PC-3 (cell line): ENCODE measurements around the gene PPP1R3F. TPM values are rescaled to one million over a fixed set of nuclear protein-coding genes. Genes with fewer than 3 reads are reported as not detected.

Experiments used
- ATAC-seq: fragments of 200-7000 bp; cut with Tn5 transposase; 2 replicates; pipeline ENCODE4 v1.9.1; 2020; ENCODE audit warnings: mild to moderate bottlenecking, moderate library complexity
- BruUV-seq: library from RNA; stranded (reverse); fragments of 400-500 nt; replicated peaks from 2 replicates; lab custom pipeline; 2021; lab: Mats Ljungman, UMichigan
- CTCF ChIA-PET: fragments of 300-600 bp; sonication (Branson Sonifier 250); formaldehyde crosslinking; loops from one replicate; lab custom pipeline; 2022; ENCODE audit warnings: antibody characterized with exemption; lab: Charles Lee
- POLR2A ChIA-PET: fragments of 300-600 bp; sonication (Branson Sonifier 250); formaldehyde crosslinking; loops from one replicate; lab custom pipeline; 2022; ENCODE audit warnings: antibody characterized with exemption; ENCODE audit not compliant: unreplicated experiment; lab: Charles Lee
- DNase-seq: peaks from one replicate; pipeline ENCODE4 v3.0.0-alpha.2; 2015
- H2AFZ ChIP-seq: fragments of 300-600 bp; sonication (generic); 2 replicates; pipeline ENCODE4 v1.6.0; 2016; ENCODE audit warnings: antibody characterized with exemption, low read length
- H3F3A ChIP-seq: fragments of 300-600 bp; sonication (generic); one replicate; pipeline ENCODE4 v1.6.0; 2017; ENCODE audit warnings: antibody characterized with exemption, low read length, control low read depth, mild to moderate bottlenecking; ENCODE audit not compliant: unreplicated experiment
- H3K27ac ChIP-seq: fragments of 300-600 bp; sonication (generic); 2 replicates; pipeline ENCODE4 v1.5.1; 2016; ENCODE audit warnings: mild to moderate bottlenecking, low read length
- H3K27me3 ChIP-seq: fragments of 300-600 bp; sonication (generic); 2 replicates; pipeline ENCODE4 v1.6.1; 2016; ENCODE audit warnings: low read length, mixed read lengths
- H3K36me3 ChIP-seq: fragments of 300-600 bp; sonication (generic); 2 replicates; pipeline ENCODE4 v1.6.1; 2016; ENCODE audit warnings: low read depth, mixed run types, low read length, mixed read lengths
- H3K4me1 ChIP-seq: fragments of 300-600 bp; sonication (generic); 2 replicates; pipeline ENCODE4 v1.5.1; 2016; ENCODE audit warnings: low read length; ENCODE audit not compliant: insufficient read depth
- H3K4me2 ChIP-seq: fragments of 300-600 bp; sonication (generic); 2 replicates; pipeline ENCODE4 v1.6.0; 2016; ENCODE audit warnings: low read length
- H3K4me3 ChIP-seq: fragments of 300-600 bp; sonication (generic); 2 replicates; pipeline ENCODE4 v1.5.1; 2016; ENCODE audit warnings: mild to moderate bottlenecking, low read length, mixed read lengths
- H3K79me2 ChIP-seq: fragments of 300-600 bp; sonication (generic); 2 replicates; pipeline ENCODE4 v1.6.1; 2017; ENCODE audit warnings: low read length, mixed read lengths
- H3K9ac ChIP-seq: fragments of 300-600 bp; sonication (generic); 2 replicates; pipeline ENCODE4 v1.6.0; 2016; ENCODE audit warnings: mild to moderate bottlenecking, low read length
- H3K9me2 ChIP-seq: fragments of 300-600 bp; sonication (generic); replicated peaks from 2 replicates; pipeline ENCODE4 v1.6.1; 2016; ENCODE audit warnings: mixed run types, low read length, mixed read lengths
- H3K9me3 ChIP-seq: fragments of 300-600 bp; sonication (generic); 2 replicates; pipeline ENCODE4 v1.6.1; 2016; ENCODE audit warnings: low read length, mixed read lengths
- H4K20me1 ChIP-seq: fragments of 300-600 bp; sonication (generic); 2 replicates; pipeline ENCODE4 v1.6.1; 2016; ENCODE audit warnings: low read length, mixed read lengths
- EZH2 ChIP-seq: fragments of 300-600 bp; sonication (generic); IDR thresholded peaks from one replicate; pipeline ENCODE4 v1.6.1; 2017; ENCODE audit warnings: antibody characterized with exemption, mild to moderate bottlenecking, low read length; ENCODE audit not compliant: unreplicated experiment
- EZH2phosphoT487 ChIP-seq: fragments of 300-600 bp; sonication (generic); IDR thresholded peaks from 2 replicates; pipeline ENCODE4 v1.6.1; 2018; ENCODE audit warnings: mild to moderate bottlenecking, antibody characterized with exemption, low read length, borderline replicate concordance
- intact Hi-C: fragments of 100-400 bp; cut with micrococcal nuclease; formaldehyde crosslinking; loops from 2 replicates; pipeline ENCODE4 v1.9.0; 2023
- total RNA-seq: library from RNA; depleted of rRNA; stranded (reverse); fragments of >200 nt; gene quantifications from 2 replicates; pipeline ENCODE4 v1.2.3, GENCODE V29; 2014
- TF ChIP-seq, protein P1 (sequence below): fragments of 300-600 bp; sonication (generic); conservative IDR thresholded peaks from 2 replicates; pipeline ENCODE4 v1.5.1; 2017; ENCODE audit warnings: antibody characterized with exemption, low read depth, mild to moderate bottlenecking, low read length

Gene PPP1R3F
- total RNA-seq, 1 experiment from 2014 or later = 11.8 TPM

DNA sequence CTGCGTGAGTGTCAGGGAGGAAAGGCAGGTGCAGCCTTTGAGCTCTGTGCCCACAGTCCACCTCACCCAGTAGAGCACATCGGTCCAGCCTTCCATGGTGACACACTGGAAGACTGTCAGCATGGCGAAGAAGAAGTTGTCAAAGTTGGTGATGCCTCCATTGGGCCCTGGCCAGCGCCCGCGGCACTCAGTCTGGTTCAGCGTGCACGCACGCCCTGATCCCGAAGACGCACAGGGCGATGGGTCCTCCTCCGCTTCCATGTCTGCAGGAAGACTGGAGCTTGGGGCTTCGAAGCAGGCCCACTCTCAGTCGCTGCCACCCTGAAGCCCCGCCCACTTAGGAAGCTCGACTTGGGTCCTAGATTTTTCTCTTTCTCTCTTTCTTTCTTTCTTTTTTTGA is 41.4 kb upstream of the PPP1R3F start:
- CTCF ChIA-PET = no interaction called here
- no TSS peak for BruUV-seq
- H3K4me3 ChIP-seq = no peak overlapping the region

DNA sequence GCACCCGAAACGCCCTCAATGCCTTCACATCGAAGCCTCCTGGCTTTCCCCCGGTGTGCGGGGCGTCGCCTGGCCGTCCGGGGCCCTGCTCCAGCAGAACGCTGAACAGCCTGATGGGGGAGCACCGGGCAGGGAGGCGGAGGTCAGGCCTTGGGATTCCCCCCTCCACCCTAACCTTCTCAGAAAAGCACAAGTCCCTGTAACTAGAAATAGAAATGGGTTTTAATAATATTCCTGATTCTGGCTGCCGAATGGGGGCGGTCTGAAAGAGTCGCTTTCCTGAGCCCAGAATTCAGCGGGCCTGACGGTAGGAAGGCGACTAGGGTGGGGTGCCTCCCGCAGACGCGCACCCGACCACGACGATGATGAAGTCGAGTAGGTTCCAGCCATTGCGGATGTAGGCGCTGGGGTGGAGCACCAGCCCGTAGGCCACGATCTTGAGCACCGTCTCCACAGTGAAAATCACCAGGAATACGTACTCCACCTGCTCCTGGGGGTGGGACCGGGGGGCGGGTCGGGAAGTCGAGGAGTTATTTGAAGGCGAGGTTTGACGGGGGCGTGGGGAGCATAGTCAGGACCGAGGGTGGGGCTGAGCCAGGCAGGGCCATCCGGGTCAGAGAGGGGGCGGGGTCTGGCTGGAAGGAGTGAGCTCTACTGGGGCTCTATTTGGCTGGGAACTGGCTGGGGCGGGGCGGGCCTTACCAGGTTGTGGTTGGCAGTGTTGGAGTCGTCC is 38.9 kb upstream of the PPP1R3F start:
- Histone ChIP-seq H3K9me2 (no peaks in the 10 kb centered on the region), H3K79me2 (peaks cover under 1% of the 10 kb centered on the region; the same call in 1 of the 2 replicates), H4K20me1 (no peaks in the 10 kb centered on the region), H3K36me3 (no peaks in the 10 kb centered on the region), H3K27ac (no peak overlapping the region), H3K27me3 (no peaks in the 10 kb centered on the region), H3K4me1 (no peaks in the 10 kb centered on the region), H3F3A (no peaks in the 10 kb centered on the region), H3K9ac (no peak overlapping the region), H3K4me2 (no peak overlapping the region), H3K4me3 (no peak overlapping the region), H2AFZ (no peak overlapping the region), H3K9me3 (no peaks in the 10 kb centered on the region)
- intact Hi-C loops = no loop called here
- POLR2A ChIA-PET = no interaction called here
- DNase-seq (no peak), ATAC-seq (no peak)
- no peak for TF ChIP-seq EZH2phosphoT487
- no peak for TF ChIP-seq EZH2
- TF ChIP-seq, protein P1, sequence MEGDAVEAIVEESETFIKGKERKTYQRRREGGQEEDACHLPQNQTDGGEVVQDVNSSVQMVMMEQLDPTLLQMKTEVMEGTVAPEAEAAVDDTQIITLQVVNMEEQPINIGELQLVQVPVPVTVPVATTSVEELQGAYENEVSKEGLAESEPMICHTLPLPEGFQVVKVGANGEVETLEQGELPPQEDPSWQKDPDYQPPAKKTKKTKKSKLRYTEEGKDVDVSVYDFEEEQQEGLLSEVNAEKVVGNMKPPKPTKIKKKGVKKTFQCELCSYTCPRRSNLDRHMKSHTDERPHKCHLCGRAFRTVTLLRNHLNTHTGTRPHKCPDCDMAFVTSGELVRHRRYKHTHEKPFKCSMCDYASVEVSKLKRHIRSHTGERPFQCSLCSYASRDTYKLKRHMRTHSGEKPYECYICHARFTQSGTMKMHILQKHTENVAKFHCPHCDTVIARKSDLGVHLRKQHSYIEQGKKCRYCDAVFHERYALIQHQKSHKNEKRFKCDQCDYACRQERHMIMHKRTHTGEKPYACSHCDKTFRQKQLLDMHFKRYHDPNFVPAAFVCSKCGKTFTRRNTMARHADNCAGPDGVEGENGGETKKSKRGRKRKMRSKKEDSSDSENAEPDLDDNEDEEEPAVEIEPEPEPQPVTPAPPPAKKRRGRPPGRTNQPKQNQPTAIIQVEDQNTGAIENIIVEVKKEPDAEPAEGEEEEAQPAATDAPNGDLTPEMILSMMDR = no peak
- BruUV-seq = no TSS peak
- CTCF ChIA-PET = no interaction called here

More for the DNA sequence above, 41.4 kb upstream of the PPP1R3F start:
- Histone ChIP-seq H3K79me2 (no peaks in the 10 kb centered on the region), H3K27ac (no peak overlapping the region), H3K36me3 (no peaks in the 10 kb centered on the region), H3K9ac (no peak overlapping the region), H3K9me3 (no peaks in the 10 kb centered on the region), H3F3A (no peaks in the 10 kb centered on the region), H2AFZ (no peak overlapping the region), H3K4me1 (no peaks in the 10 kb centered on the region), H3K4me2 (no peak overlapping the region), H4K20me1 (no peaks in the 10 kb centered on the region), H3K27me3 (no peaks in the 10 kb centered on the region), H3K9me2 (no peaks in the 10 kb centered on the region)
- ATAC-seq = no peak
- DNase-seq = no peak
- TF ChIP-seq EZH2phosphoT487 (no peak), EZH2 (no peak)
- TF ChIP-seq, protein P1 = no peak
- POLR2A ChIA-PET = no interaction called here
- intact Hi-C loops = no loop called here

DNA sequence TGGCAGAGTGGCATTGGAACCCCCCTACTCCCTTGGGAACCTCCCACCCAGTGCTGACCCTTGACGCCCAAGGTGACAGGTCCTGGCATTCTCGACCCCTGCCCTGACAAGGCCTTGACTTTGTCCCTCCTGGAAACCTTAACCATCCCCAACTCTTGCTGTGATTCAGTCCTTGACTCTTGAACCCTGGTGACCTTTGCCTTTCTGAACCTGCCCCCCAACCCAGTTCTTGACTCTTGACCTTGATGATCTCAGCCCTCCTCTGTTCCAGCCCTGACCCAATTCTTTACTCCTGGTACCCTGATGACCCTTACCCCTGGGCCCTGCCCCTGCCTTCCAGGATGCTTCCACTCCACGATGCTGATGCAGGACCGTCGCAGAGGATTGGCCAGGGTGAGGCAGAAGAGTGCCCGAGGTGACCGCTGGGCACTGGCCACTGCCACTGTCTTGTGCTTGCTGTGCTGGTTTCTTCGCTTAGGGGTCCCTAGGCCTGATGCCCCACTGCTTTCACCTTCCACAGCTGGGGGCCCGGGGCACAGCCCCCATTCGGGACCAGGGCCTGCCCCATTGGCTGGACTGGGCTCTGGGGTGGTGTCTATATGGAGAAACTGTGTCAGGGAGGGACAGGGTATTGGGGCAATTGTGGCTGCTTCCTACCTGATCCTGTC is 38.1 kb upstream of the PPP1R3F start:
- H3K9me2 ChIP-seq = no peaks in the 10 kb centered on the region
- no peaks in the 10 kb centered on the region for H3F3A ChIP-seq
- no peak for DNase-seq
- no peak overlapping the region for H3K4me2 ChIP-seq
- ChIA-PET POLR2A (no interaction called here), CTCF (no interaction called here)
- no peaks in the 10 kb centered on the region for H4K20me1 ChIP-seq
- no peaks in the 10 kb centered on the region for H3K27me3 ChIP-seq
- H3K4me3 ChIP-seq = no peak overlapping the region
- H2AFZ ChIP-seq = no peak overlapping the region
- no peaks in the 10 kb centered on the region for H3K36me3 ChIP-seq
- no peaks in the 10 kb centered on the region for H3K4me1 ChIP-seq
- no peak overlapping the region for H3K27ac ChIP-seq
- H3K9ac ChIP-seq = no peak overlapping the region
- no peaks in the 10 kb centered on the region for H3K9me3 ChIP-seq
- no peak for ATAC-seq
- no TSS peak for BruUV-seq
- intact Hi-C loops = no loop called here
- peaks cover 4% of the 10 kb centered on the region; the same call in 1 of the 2 replicates for H3K79me2 ChIP-seq
- TF ChIP-seq EZH2phosphoT487 (no peak), EZH2 (no peak)
- TF ChIP-seq, protein P1 = no peak
